Transverse colon (tissue), 4 donors: ENCODE results near the gene ANKIB1. TPM values are rescaled to one million over a fixed set of nuclear protein-coding genes. Genes with fewer than 3 reads are reported as not detected.

Source experiments
- DNase-seq: peaks from one replicate; pipeline ENCODE4 v3.0.0-alpha.2; 2019
- H3K27ac ChIP-seq, 4 donors: fragments of 200-600 bp; sonication (generic); 2 replicates each; pipeline ENCODE4 v1.5.1; 2016 to 2018; ENCODE audit warnings: inconsistent platforms in 4 of 4
- H3K27me3 ChIP-seq: fragments of 200-600 bp; sonication (generic); 2 replicates; pipeline ENCODE4 v1.5.1; 2017; ENCODE audit warnings: inconsistent platforms
- H3K36me3 ChIP-seq, 4 donors: fragments of 200-600 bp; sonication (generic); 2 replicates each; pipeline ENCODE4 v1.5.1; 2017 to 2019; ENCODE audit warnings: inconsistent platforms in 4 of 4
- H3K4me1 ChIP-seq, 4 donors: fragments of 200-600 bp; sonication (generic); 2 replicates each; pipeline ENCODE4 v1.5.1; 2017 to 2020; ENCODE audit warnings: inconsistent platforms in 4 of 4
- H3K4me3 ChIP-seq, 4 donors: fragments of 200-600 bp; sonication (generic); 1 replicate in 1 of 4; 2 replicates in 3 of 4; pipeline versions ENCODE4 v1.5.1 to v1.6.1; 2017 to 2019; ENCODE audit warnings: inconsistent platforms in 4 of 4
- H3K9me3 ChIP-seq, 2 donors: fragments of 200-600 bp; sonication (generic); 2 replicates each; pipeline ENCODE4 v1.5.1; 2017 to 2019; ENCODE audit warnings: inconsistent platforms in 2 of 2
- CTCF ChIP-seq, 5 experiments: fragments of 200-600 bp in 3 of 5; fragments of 450-650 bp in 2 of 5; sonication (generic) in 3 of 5; IDR thresholded peaks; 1 replicate in 2 of 5; 2 replicates in 3 of 5; pipeline ENCODE4 v1.5.1; 2016 to 2017; ENCODE audit warnings: antibody characterized with exemption in 5 of 5, inconsistent platforms in 3 of 5, mild to moderate bottlenecking in 2 of 5, moderate library complexity in 1 of 5
- EP300 ChIP-seq: sonication (generic); formaldehyde crosslinking; IDR thresholded peaks from one replicate; pipeline ENCODE4 v1.6.1; 2017; ENCODE audit warnings: antibody characterized with exemption, low read depth
- POLR2A ChIP-seq: fragments of 450-650 bp; IDR thresholded peaks from one replicate; pipeline ENCODE4 v1.6.1; 2016; ENCODE audit warnings: antibody characterized with exemption, mild to moderate bottlenecking, moderate library complexity
- POLR2AphosphoS5 ChIP-seq, 3 donors: sonication (generic); formaldehyde crosslinking; IDR thresholded peaks; one replicate each; pipeline ENCODE4 v1.6.1; 2016; ENCODE audit warnings: antibody characterized with exemption in 3 of 3
- WGBS, 2 donors: methylation state at CpG; one replicate each; pipeline ENCODE4 v1.1.5; 2018; ENCODE audit warnings: low coverage in 1 of 2; 5-methylcytosine and 5-hydroxymethylcytosine counted together
- in situ Hi-C, 4 donors: fragments of 200-750 bp; cut with MboI; loops; one replicate each; pipeline versions ENCODE4 v1.15.0 to v1.15.1; 2017; ENCODE audit warnings: low sequenced_read_pairs in 3 of 4, low pct_ligation_motif_present in 1 of 4, low pct_unique_long_range_greater_than_20kb in 1 of 4
- intact Hi-C: fragments of 100-400 bp; cut with DNase I; formaldehyde crosslinking; loops from one replicate; pipeline ENCODE4 v1.15.1; 2023; ENCODE audit warnings: low total_unique reads
- total RNA-seq, 4 donors: library from RNA; depleted of rRNA; stranded (reverse); fragments of >200 nt; gene quantifications; one replicate each; pipeline ENCODE4 v1.1.0, GENCODE V29; 2016

The ANKIB1 gene
- total RNA-seq, 4 donors from 2014 or later = 29.9 to 45.9 (median 38.5) TPM

GRCh38 chr7:92331508-92331907 lies 85.7 kb downstream of the ANKIB1 start:
- DNase-seq = no peak
- Histone ChIP-seq H3K4me1 (no peaks in the 10 kb centered on the region), H3K36me3 (peaks cover 0 to 14% (median 3%) of the 10 kb centered on the region in 4 donors), H3K27ac (no peak overlapping the region), H3K9me3 (peaks cover 0 to 8% of the 10 kb centered on the region in 2 donors), H3K27me3 (no peaks in the 10 kb centered on the region), H3K4me3 (no peak overlapping the region)
- intact Hi-C loops (no loop called here), in situ Hi-C loops (no loop called here)
- TF ChIP-seq POLR2AphosphoS5 (IDR thresholded peaks at IDR 0.05) = no peak
- no peak for TF ChIP-seq CTCF (IDR thresholded peaks at IDR 0.05)
- no peak for TF ChIP-seq EP300
- no peak for TF ChIP-seq POLR2A
- WGBS, 2 donors = 71 to 80% methylated on average over 2 to 4 of the region's 4 CpGs

GRCh38 chr7:92332782-92333181 lies 87.0 kb downstream of the ANKIB1 start:
- H3K36me3 ChIP-seq = peaks cover 0 to 14% (median 3%) of the 10 kb centered on the region in 4 donors
- H3K4me1 ChIP-seq = no peaks in the 10 kb centered on the region
- in situ Hi-C loops (no loop called here), intact Hi-C loops (no loop called here)
- no peak overlapping the region for H3K4me3 ChIP-seq
- peaks cover 0 to 8% of the 10 kb centered on the region in 2 donors for H3K9me3 ChIP-seq
- TF ChIP-seq POLR2A (no peak), CTCF (IDR thresholded peaks at IDR 0.05) (no peak), EP300 (no peak), POLR2AphosphoS5 (IDR thresholded peaks at IDR 0.05) (no peak)
- DNase-seq = no peak
- H3K27ac ChIP-seq = no peak overlapping the region
- H3K27me3 ChIP-seq = no peaks in the 10 kb centered on the region
- WGBS, 2 donors = 95 to 99% methylated on average over 3 of the region's 3 CpGs

GRCh38 chr7:92333866-92334265 lies 88.1 kb downstream of the ANKIB1 start:
- Histone ChIP-seq H3K36me3 (peaks cover 0 to 9% (median 3%) of the 10 kb centered on the region in 4 donors), H3K27ac (no peak overlapping the region), H3K4me1 (no peaks in the 10 kb centered on the region), H3K27me3 (no peaks in the 10 kb centered on the region), H3K9me3 (peaks cover 0 to 8% of the 10 kb centered on the region in 2 donors), H3K4me3 (no peak overlapping the region)
- no peak for TF ChIP-seq POLR2A
- TF ChIP-seq CTCF (IDR thresholded peaks at IDR 0.05) = no peak
- TF ChIP-seq EP300 = no peak
- TF ChIP-seq POLR2AphosphoS5 (IDR thresholded peaks at IDR 0.05) = no peak
- intact Hi-C loops = no loop called here
- no peak for DNase-seq
- in situ Hi-C loops = no loop called here

GRCh38 chr7:92335574-92335973 lies 89.8 kb downstream of the ANKIB1 start:
- H3K9me3 ChIP-seq = peaks cover 0 to 8% of the 10 kb centered on the region in 2 donors
- H3K36me3 ChIP-seq = peaks cover 0 to 6% (median 0%) of the 10 kb centered on the region in 4 donors
- H3K27ac ChIP-seq = no peak overlapping the region
- intact Hi-C loops (no loop called here), in situ Hi-C loops (no loop called here)
- no peak overlapping the region for H3K4me3 ChIP-seq
- TF ChIP-seq POLR2A (no peak), POLR2AphosphoS5 (IDR thresholded peaks at IDR 0.05) (no peak), CTCF (IDR thresholded peaks at IDR 0.05) (no peak), EP300 (no peak)
- DNase-seq = no peak
- no peaks in the 10 kb centered on the region for H3K4me1 ChIP-seq
- no peaks in the 10 kb centered on the region for H3K27me3 ChIP-seq
